Measurements from ENCODE around the gene SPINT3. TPM values are rescaled to one million over a fixed set of nuclear protein-coding genes. Genes with fewer than 3 reads are reported as not detected.

Gene SPINT3
- total and polyA plus RNA-seq, 2 of the 8 experiments (the other 6 are each of a cell fraction or from before 2014, with no cell fraction given), result not detected

GRCh38 chr20:45508068-45508886 is 7.1 kb downstream of the SPINT3 start (continued):
- TF ChIP-seq SRF (IDR thresholded peaks at IDR 0.05; ENCODE audit: low read depth, low read length) (no peak), YY1 (IDR thresholded peaks at IDR 0.05; ENCODE audit: low read depth, low read length) (no peak), E2F6 (IDR thresholded peaks at IDR 0.05) (no peak), BACH1 (IDR thresholded peaks at IDR 0.05; ENCODE audit: low read length) (no peak), SIRT6 (IDR thresholded peaks at IDR 0.05; ENCODE audit: low read length) (no peak)
